A673 (cell line): ENCODE measurements around the gene TBC1D16.

Source experiments
- CTCF ChIP-seq: fragments of 300-800, 200-600 bp; sonication (generic); conservative IDR thresholded peaks from 2 replicates; pipeline ENCODE4 v1.5.1; 2017; ENCODE audit warnings: low read depth, mild to moderate bottlenecking, antibody characterized with exemption, low read length, moderate library complexity, mixed read lengths
- EZH2 ChIP-seq: fragments of 200-600 bp; sonication (generic); IDR thresholded peaks from 2 replicates; pipeline ENCODE4 v1.6.1; 2017; ENCODE audit warnings: borderline replicate concordance, low read depth, mild to moderate bottlenecking, mixed read lengths, antibody characterized with exemption, low read length; ENCODE audit not compliant: poor library complexity, severe bottlenecking

DNA sequence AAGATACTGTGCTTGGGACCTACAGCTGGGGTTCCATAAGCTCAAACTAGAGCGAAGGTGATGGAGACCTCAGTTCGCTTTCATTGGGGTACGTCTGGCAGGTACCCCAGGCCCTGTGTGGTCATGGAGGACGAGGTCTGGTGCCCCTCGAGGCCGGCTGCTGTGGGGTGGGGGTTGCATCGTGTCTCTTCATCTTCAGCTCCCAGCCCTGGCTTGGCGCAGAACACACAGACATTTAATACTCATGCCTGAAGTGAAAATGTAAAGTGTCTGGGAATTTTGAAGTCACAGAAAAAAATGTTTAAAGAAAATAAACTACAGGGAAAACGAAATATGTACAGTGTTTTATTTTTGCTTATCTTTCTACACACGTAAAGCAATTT, 80.5 kb downstream of the TBC1D16 start:
- TF ChIP-seq CTCF (no peak), EZH2 (no peak)
